ENCODE results near the gene FGFR2.

- TF ChIP-seq, protein P1, sequence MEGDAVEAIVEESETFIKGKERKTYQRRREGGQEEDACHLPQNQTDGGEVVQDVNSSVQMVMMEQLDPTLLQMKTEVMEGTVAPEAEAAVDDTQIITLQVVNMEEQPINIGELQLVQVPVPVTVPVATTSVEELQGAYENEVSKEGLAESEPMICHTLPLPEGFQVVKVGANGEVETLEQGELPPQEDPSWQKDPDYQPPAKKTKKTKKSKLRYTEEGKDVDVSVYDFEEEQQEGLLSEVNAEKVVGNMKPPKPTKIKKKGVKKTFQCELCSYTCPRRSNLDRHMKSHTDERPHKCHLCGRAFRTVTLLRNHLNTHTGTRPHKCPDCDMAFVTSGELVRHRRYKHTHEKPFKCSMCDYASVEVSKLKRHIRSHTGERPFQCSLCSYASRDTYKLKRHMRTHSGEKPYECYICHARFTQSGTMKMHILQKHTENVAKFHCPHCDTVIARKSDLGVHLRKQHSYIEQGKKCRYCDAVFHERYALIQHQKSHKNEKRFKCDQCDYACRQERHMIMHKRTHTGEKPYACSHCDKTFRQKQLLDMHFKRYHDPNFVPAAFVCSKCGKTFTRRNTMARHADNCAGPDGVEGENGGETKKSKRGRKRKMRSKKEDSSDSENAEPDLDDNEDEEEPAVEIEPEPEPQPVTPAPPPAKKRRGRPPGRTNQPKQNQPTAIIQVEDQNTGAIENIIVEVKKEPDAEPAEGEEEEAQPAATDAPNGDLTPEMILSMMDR (IDR thresholded peaks at IDR 0.05): no peak
- no peak for TF ChIP-seq EP300 (IDR thresholded peaks at IDR 0.05)
Observed at GRCh38 chr10:121637437-121637836, 39.2 kb upstream of the FGFR2 start.

Data from tibial nerve (tissue), 4 donors.